Measurements from ENCODE around the gene TRAK1.
A peak's percentile ranks its signal among the peaks of the same experiment; 100 is the strongest.

TRAK1 gene

GRCh38 chr3:42092006-42092405 lies 849 bp downstream of the TRAK1 start:
- H3K23ac ChIP-seq (ENCODE audit: low read length), result no peak overlapping the region
- H2AFZ ChIP-seq (ENCODE audit: insufficient read depth, low read length, poor library complexity), result no peak overlapping the region
- no peak overlapping the region for H3K4ac ChIP-seq (ENCODE audit: low read depth, low read length)
- no peak overlapping the region for H3K9ac ChIP-seq (ENCODE audit: low read length)
- H4K8ac ChIP-seq (ENCODE audit: low read depth, low read length), result no peak overlapping the region
- peaks cover 4% of the 10 kb centered on the region for H3K79me1 ChIP-seq (ENCODE audit: low read length)
- no peak for DNase-seq
- no peaks in the 10 kb centered on the region for H3K27me3 ChIP-seq (ENCODE audit: insufficient read depth, low read length)
- H3K18ac ChIP-seq (ENCODE audit: low read length), result no peak overlapping the region
- H3K9me3 ChIP-seq (ENCODE audit: insufficient read depth, low read depth, low read length), result no peaks in the 10 kb centered on the region
- WGBS (ENCODE audit: extremely low coverage, insufficient coverage, insufficient read length), result no CpG with 5 or more reads among the region's 3 CpGs
- no peak overlapping the region for H4K91ac ChIP-seq (ENCODE audit: low read depth, low read length)
- peaks cover 13 to 33% of the 10 kb centered on the region in 2 experiments for H3K36me3 ChIP-seq (ENCODE audit: control insufficient read depth in 1 of 2, insufficient read depth in 2 of 2, low read length in 2 of 2)
- no peak overlapping the region for H3K4me2 ChIP-seq (ENCODE audit: low read length)
- H2BK5ac ChIP-seq (ENCODE audit: low read depth, low read length, poor library complexity), result no peak overlapping the region
- H2BK12ac ChIP-seq (ENCODE audit: low read length), result no peak overlapping the region
- H3K4me3 ChIP-seq (ENCODE audit: low read depth, low read length), result no peak overlapping the region
- no peak overlapping the region for H3K14ac ChIP-seq (ENCODE audit: low read length)
- peaks cover 1% of the 10 kb centered on the region for H3K79me2 ChIP-seq (ENCODE audit: control insufficient read depth, insufficient read depth, low read length, poor library complexity)
- no peak overlapping the region for H2AK5ac ChIP-seq (ENCODE audit: low read length)
- no peak overlapping the region for H2BK120ac ChIP-seq (ENCODE audit: insufficient read depth, low read length, poor library complexity)
- no peak overlapping the region for H3K27ac ChIP-seq (ENCODE audit: low read depth, low read length)
- no peak overlapping the region for H4K12ac ChIP-seq (ENCODE audit: low read depth, low read length)
- H3K4me1 ChIP-seq (ENCODE audit: control insufficient read depth in 1 of 2, insufficient read depth in 2 of 2, low read length in 2 of 2), result peaks cover 0 to 15% of the 10 kb centered on the region in 2 experiments

GRCh38 chr3:42094128-42094527 lies 3.0 kb downstream of the TRAK1 start:
- Histone ChIP-seq H3K4me2 (ENCODE audit: low read length) (no peak overlapping the region), H3K27me3 (ENCODE audit: insufficient read depth, low read length) (no peaks in the 10 kb centered on the region), H2BK5ac (ENCODE audit: low read depth, low read length, poor library complexity) (no peak overlapping the region), H3K23ac (ENCODE audit: low read length) (no peak overlapping the region), H3K9ac (ENCODE audit: low read length) (no peak overlapping the region), H3K79me2 (ENCODE audit: control insufficient read depth, insufficient read depth, low read length, poor library complexity) (no peaks in the 10 kb centered on the region), H3K4me3 (ENCODE audit: low read depth, low read length) (no peak overlapping the region), H2AK5ac (ENCODE audit: low read length) (no peak overlapping the region), H4K91ac (ENCODE audit: low read depth, low read length) (no peak overlapping the region), H3K14ac (ENCODE audit: low read length) (no peak overlapping the region), H2BK120ac (ENCODE audit: insufficient read depth, low read length, poor library complexity) (no peak overlapping the region), H3K4me1 (ENCODE audit: control insufficient read depth in 1 of 2, insufficient read depth in 2 of 2, low read length in 2 of 2) (peaks cover 2 to 15% of the 10 kb centered on the region in 2 experiments), H4K12ac (ENCODE audit: low read depth, low read length) (no peak overlapping the region), H3K4ac (ENCODE audit: low read depth, low read length) (no peak overlapping the region), H4K8ac (ENCODE audit: low read depth, low read length) (no peak overlapping the region), H3K18ac (ENCODE audit: low read length) (peak overlapping the region; percentile 20), H3K36me3 (ENCODE audit: control insufficient read depth in 1 of 2, insufficient read depth in 2 of 2, low read length in 2 of 2) (peaks cover 13 to 14% of the 10 kb centered on the region in 2 experiments), H3K27ac (ENCODE audit: low read depth, low read length) (no peak overlapping the region), H3K79me1 (ENCODE audit: low read length) (peaks cover 4% of the 10 kb centered on the region), H2BK12ac (ENCODE audit: low read length) (peak overlapping the region; percentile 51), H3K9me3 (ENCODE audit: insufficient read depth, low read depth, low read length) (no peaks in the 10 kb centered on the region), H2AFZ (ENCODE audit: insufficient read depth, low read length, poor library complexity) (no peak overlapping the region)
- DNase-seq, result no peak
- WGBS (ENCODE audit: extremely low coverage, insufficient coverage, insufficient read length), result no CpG with 5 or more reads among the region's 4 CpGs

- Histone ChIP-seq H2AK5ac (ENCODE audit: low read length) (no peak overlapping the region), H3K27me3 (ENCODE audit: insufficient read depth, low read length) (no peaks in the 10 kb centered on the region), H4K12ac (ENCODE audit: low read depth, low read length) (no peak overlapping the region), H3K79me1 (ENCODE audit: low read length) (peaks cover 9% of the 10 kb centered on the region), H3K14ac (ENCODE audit: low read length) (no peak overlapping the region), H2BK12ac (ENCODE audit: low read length) (no peak overlapping the region), H3K18ac (ENCODE audit: low read length) (no peak overlapping the region), H2BK120ac (ENCODE audit: insufficient read depth, low read length, poor library complexity) (no peak overlapping the region), H3K23ac (ENCODE audit: low read length) (no peak overlapping the region), H3K4me1 (ENCODE audit: control insufficient read depth in 1 of 2, insufficient read depth in 2 of 2, low read length in 2 of 2) (peaks cover 5 to 19% of the 10 kb centered on the region in 2 experiments), H3K4ac (ENCODE audit: low read depth, low read length) (no peak overlapping the region), H3K27ac (ENCODE audit: low read depth, low read length) (no peak overlapping the region), H3K79me2 (ENCODE audit: control insufficient read depth, insufficient read depth, low read length, poor library complexity) (peaks cover 2% of the 10 kb centered on the region), H3K4me2 (ENCODE audit: low read length) (no peak overlapping the region), H3K9me3 (ENCODE audit: insufficient read depth, low read depth, low read length) (no peaks in the 10 kb centered on the region), H2AFZ (ENCODE audit: insufficient read depth, low read length, poor library complexity) (no peak overlapping the region), H4K8ac (ENCODE audit: low read depth, low read length) (no peak overlapping the region), H3K4me3 (ENCODE audit: low read depth, low read length) (no peak overlapping the region), H3K36me3 (ENCODE audit: control insufficient read depth in 1 of 2, insufficient read depth in 2 of 2, low read length in 2 of 2) (peaks cover 10 to 12% of the 10 kb centered on the region in 2 experiments), H4K91ac (ENCODE audit: low read depth, low read length) (no peak overlapping the region), H2BK5ac (ENCODE audit: low read depth, low read length, poor library complexity) (no peak overlapping the region), H3K9ac (ENCODE audit: low read length) (no peak overlapping the region)
- no peak for DNase-seq
- WGBS (ENCODE audit: extremely low coverage, insufficient coverage, insufficient read length), result no CpG with 5 or more reads among the region's 4 CpGs
Observed at GRCh38 chr3:42094691-42095391, 3.7 kb downstream of the TRAK1 start.

GRCh38 chr3:42095540-42095939 lies 4.4 kb downstream of the TRAK1 start:
- Histone ChIP-seq H2BK12ac (ENCODE audit: low read length) (no peak overlapping the region), H3K4me3 (ENCODE audit: low read depth, low read length) (no peak overlapping the region), H2BK5ac (ENCODE audit: low read depth, low read length, poor library complexity) (no peak overlapping the region), H3K23ac (ENCODE audit: low read length) (no peak overlapping the region), H3K9ac (ENCODE audit: low read length) (no peak overlapping the region), H4K8ac (ENCODE audit: low read depth, low read length) (no peak overlapping the region), H2BK120ac (ENCODE audit: insufficient read depth, low read length, poor library complexity) (peak overlapping the region; percentile 44), H3K27ac (ENCODE audit: low read depth, low read length) (no peak overlapping the region), H3K4ac (ENCODE audit: low read depth, low read length) (no peak overlapping the region), H2AFZ (ENCODE audit: insufficient read depth, low read length, poor library complexity) (no peak overlapping the region), H2AK5ac (ENCODE audit: low read length) (no peak overlapping the region), H4K12ac (ENCODE audit: low read depth, low read length) (no peak overlapping the region), H3K79me2 (ENCODE audit: control insufficient read depth, insufficient read depth, low read length, poor library complexity) (peaks cover 2% of the 10 kb centered on the region), H3K9me3 (ENCODE audit: insufficient read depth, low read depth, low read length) (no peaks in the 10 kb centered on the region), H3K4me1 (ENCODE audit: control insufficient read depth in 1 of 2, insufficient read depth in 2 of 2, low read length in 2 of 2) (peaks cover 5 to 19% of the 10 kb centered on the region in 2 experiments), H3K4me2 (ENCODE audit: low read length) (no peak overlapping the region), H3K18ac (ENCODE audit: low read length) (no peak overlapping the region), H3K14ac (ENCODE audit: low read length) (no peak overlapping the region), H3K79me1 (ENCODE audit: low read length) (peaks cover 9% of the 10 kb centered on the region), H3K36me3 (ENCODE audit: control insufficient read depth in 1 of 2, insufficient read depth in 2 of 2, low read length in 2 of 2) (peaks cover 7% of the 10 kb centered on the region in 2 experiments), H4K91ac (ENCODE audit: low read depth, low read length) (no peak overlapping the region), H3K27me3 (ENCODE audit: insufficient read depth, low read length) (no peaks in the 10 kb centered on the region)
- WGBS (ENCODE audit: extremely low coverage, insufficient coverage, insufficient read length), result no CpG with 5 or more reads among the region's 2 CpGs
- DNase-seq, result no peak

All from trophoblast cell (in vitro differentiated cells and primary cell).